Smooth muscle cell (in vitro differentiated cells): Measurements from ENCODE around the gene PIK3C2B. TPM values are rescaled to one million over a fixed set of nuclear protein-coding genes. Genes with fewer than 3 reads are reported as not detected.

Experiments
- DNase-seq: peaks from one replicate; lab custom pipeline; 2025; ENCODE audit not compliant: unreplicated experiment; lab: John Stamatoyannopoulos, UW
- H2AFZ ChIP-seq: fragments of 200-600 bp; sonication (generic); 2 replicates; pipeline ENCODE4 v1.6.0; 2016; ENCODE audit warnings: antibody characterized with exemption, low read depth, mild to moderate bottlenecking
- H3F3A ChIP-seq: fragments of 200-600 bp; sonication (generic); 2 replicates; pipeline ENCODE4 v1.6.0; 2017; ENCODE audit warnings: antibody characterized with exemption, low read depth
- H3K27ac ChIP-seq: fragments of 200-600 bp; sonication (generic); 2 replicates; pipeline ENCODE4 v1.5.1; 2016; ENCODE audit warnings: low read depth, mild to moderate bottlenecking
- H3K27me3 ChIP-seq: fragments of 200-600 bp; sonication (generic); 2 replicates; pipeline ENCODE4 v1.6.1; 2016; ENCODE audit warnings: low read depth, mild to moderate bottlenecking
- H3K36me3 ChIP-seq: fragments of 200-600 bp; sonication (generic); 2 replicates; pipeline ENCODE4 v1.5.1; 2016; ENCODE audit warnings: low read depth
- H3K4me1 ChIP-seq: fragments of 200-600 bp; sonication (generic); 2 replicates; pipeline ENCODE4 v1.5.1; 2016; ENCODE audit warnings: low read depth
- H3K4me2 ChIP-seq: fragments of 200-600 bp; sonication (generic); 2 replicates; pipeline ENCODE4 v1.6.0; 2016; ENCODE audit warnings: mild to moderate bottlenecking
- H3K4me3 ChIP-seq: fragments of 200-600 bp; sonication (generic); 2 replicates; pipeline ENCODE4 v1.5.1; 2016; ENCODE audit warnings: mild to moderate bottlenecking
- H3K79me2 ChIP-seq: fragments of 200-600 bp; sonication (generic); 2 replicates; pipeline ENCODE4 v1.6.0; 2016; ENCODE audit warnings: low read depth, mild to moderate bottlenecking
- H3K9ac ChIP-seq: fragments of 200-600 bp; sonication (generic); 2 replicates; pipeline ENCODE4 v1.6.0; 2016; ENCODE audit warnings: low read depth
- H3K9me3 ChIP-seq: fragments of 200-600 bp; sonication (generic); replicated peaks from 2 replicates; pipeline ENCODE4 v1.5.1; 2016; ENCODE audit warnings: low read depth
- H4K20me1 ChIP-seq: fragments of 200-600 bp; sonication (generic); 2 replicates; pipeline ENCODE4 v1.6.0; 2016; ENCODE audit warnings: low read depth
- CTCF ChIP-seq: fragments of 200-600 bp; sonication (generic); IDR thresholded peaks from 2 replicates; pipeline ENCODE4 v1.5.1; 2017; ENCODE audit warnings: borderline replicate concordance, mild to moderate bottlenecking, antibody characterized with exemption; ENCODE audit not compliant: insufficient read depth, poor library complexity, severe bottlenecking
- WGBS: methylation state at CpG from one replicate; pipeline ENCODE4 v1.1.7; 2016; ENCODE audit warnings: low lambda C conversion rate; 5-methylcytosine and 5-hydroxymethylcytosine counted together
- polyA plus RNA-seq: library from polyadenylated mRNA; unstranded; fragments of >200 nt; fragmentation: Nextera tagmentation; extraction: Ambion mirVana; gene quantifications from 2 replicates; pipeline ENCODE4 v1.2.1, GENCODE V29; 2016
- total RNA-seq: library from RNA; depleted of rRNA; stranded (reverse); fragments of >200 nt; gene quantifications from 2 replicates; pipeline ENCODE4 v1.2.3, GENCODE V29; 2014

The PIK3C2B gene
- total and polyA plus RNA-seq, 2 experiments from 2014 or later: 3.0 to 9.5 TPM

GRCh38 chr1:204466416-204467405 is 27.9 kb downstream of the PIK3C2B start:
- Histone ChIP-seq H3K36me3 (no peaks in the 10 kb centered on the region), H3K4me2 (no peak overlapping the region), H3K27me3 (no peaks in the 10 kb centered on the region), H3K4me1 (no peaks in the 10 kb centered on the region), H2AFZ (no peak overlapping the region), H3K9ac (no peak overlapping the region), H4K20me1 (no peaks in the 10 kb centered on the region), H3K27ac (no peak overlapping the region), H3K79me2 (no peaks in the 10 kb centered on the region), H3F3A (no peaks in the 10 kb centered on the region), H3K4me3 (no peak overlapping the region), H3K9me3 (no peaks in the 10 kb centered on the region)
- 95% methylated on average over 17 of the region's 17 CpGs for WGBS
- no peak for DNase-seq
- TF ChIP-seq CTCF: no peak

- H3K27me3 ChIP-seq: no peaks in the 10 kb centered on the region
- no peak overlapping the region for H3K27ac ChIP-seq
- no peak for DNase-seq
- H3K36me3 ChIP-seq: no peaks in the 10 kb centered on the region
- H3K4me1 ChIP-seq: no peaks in the 10 kb centered on the region
- no peak overlapping the region for H3K4me2 ChIP-seq
- H3K9ac ChIP-seq: no peak overlapping the region
- WGBS: 51% methylated on average over 17 of the region's 17 CpGs
- H4K20me1 ChIP-seq: no peaks in the 10 kb centered on the region
- H3K9me3 ChIP-seq: no peaks in the 10 kb centered on the region
- no peak overlapping the region for H2AFZ ChIP-seq
- no peak overlapping the region for H3K4me3 ChIP-seq
- H3F3A ChIP-seq: no peaks in the 10 kb centered on the region
- no peak for TF ChIP-seq CTCF
- no peaks in the 10 kb centered on the region for H3K79me2 ChIP-seq
Measured at GRCh38 chr1:204465546-204466415, 28.8 kb downstream of the PIK3C2B start.

- H3K4me3 ChIP-seq: no peak overlapping the region
- no peaks in the 10 kb centered on the region for H3F3A ChIP-seq
- H2AFZ ChIP-seq: no peak overlapping the region
- no peaks in the 10 kb centered on the region for H3K9me3 ChIP-seq
- no peak for TF ChIP-seq CTCF
- H3K27ac ChIP-seq: no peak overlapping the region
- H3K27me3 ChIP-seq: no peaks in the 10 kb centered on the region
- H3K4me1 ChIP-seq: no peaks in the 10 kb centered on the region
- 55% methylated on average over 1 of the region's 1 CpG for WGBS
- no peak overlapping the region for H3K9ac ChIP-seq
- H3K79me2 ChIP-seq: no peaks in the 10 kb centered on the region
- no peaks in the 10 kb centered on the region for H3K36me3 ChIP-seq
- no peaks in the 10 kb centered on the region for H4K20me1 ChIP-seq
- DNase-seq: no peak
- H3K4me2 ChIP-seq: no peak overlapping the region
Measured at GRCh38 chr1:204464701-204465100, 29.9 kb downstream of the PIK3C2B start.
